ENCODE measurements around the gene SMS.

DNA sequence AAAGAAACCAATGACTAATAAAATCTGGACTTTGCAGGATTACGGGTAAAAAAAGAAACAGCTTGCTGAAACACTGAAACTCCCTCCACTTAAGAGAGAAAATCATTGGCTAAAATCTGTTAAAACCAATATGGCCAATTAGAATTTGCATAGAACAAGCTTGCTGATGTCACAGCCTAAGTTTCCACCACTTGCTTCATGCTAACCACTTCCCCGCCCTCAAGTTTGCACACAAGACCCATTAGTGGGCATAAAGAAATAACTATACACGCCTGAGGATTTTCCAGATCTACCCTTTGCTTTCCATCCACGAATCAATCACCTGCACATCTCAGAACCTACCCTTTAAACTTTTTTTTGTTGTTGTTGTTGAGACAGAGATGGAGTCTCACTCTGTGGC is 48.9 kb downstream of the SMS start:
- no peak for TF ChIP-seq EZH2 (IDR thresholded peaks at IDR 0.05)
- TF ChIP-seq POLR2AphosphoS5 (IDR thresholded peaks at IDR 0.05; ENCODE audit: borderline replicate concordance, low read depth, low read length), result no peak

Data from SK-N-MC (cell line).